ENCODE data around the gene TFEB.

Gene TFEB

GRCh38 chr6:41648070-41648585 is 87.3 kb downstream of the TFEB start:
- DNase-seq: no peak

DNA sequence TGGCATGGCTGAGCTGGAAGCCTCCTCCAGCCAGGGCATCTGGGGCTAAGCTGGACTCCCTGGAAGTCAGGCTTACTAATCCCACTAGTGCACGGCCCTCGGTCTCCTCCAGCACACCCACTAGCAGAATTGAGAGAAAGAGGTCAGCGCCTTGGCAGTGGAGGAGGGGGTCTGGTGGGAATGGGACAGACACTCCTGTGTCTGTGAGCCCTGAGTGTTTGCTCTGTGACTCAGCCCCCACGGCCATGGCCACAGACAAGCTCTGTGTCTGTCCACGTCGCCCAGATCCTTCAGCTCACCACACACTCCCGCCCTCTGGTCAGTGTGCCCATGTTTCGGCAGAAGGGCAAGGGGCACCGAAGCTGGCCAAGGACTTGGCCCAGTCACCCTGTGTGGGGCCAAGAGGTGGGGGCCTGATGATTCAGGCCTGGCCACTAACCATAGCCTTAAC is 88.3 kb downstream of the TFEB start:
- no peak for DNase-seq

DNA sequence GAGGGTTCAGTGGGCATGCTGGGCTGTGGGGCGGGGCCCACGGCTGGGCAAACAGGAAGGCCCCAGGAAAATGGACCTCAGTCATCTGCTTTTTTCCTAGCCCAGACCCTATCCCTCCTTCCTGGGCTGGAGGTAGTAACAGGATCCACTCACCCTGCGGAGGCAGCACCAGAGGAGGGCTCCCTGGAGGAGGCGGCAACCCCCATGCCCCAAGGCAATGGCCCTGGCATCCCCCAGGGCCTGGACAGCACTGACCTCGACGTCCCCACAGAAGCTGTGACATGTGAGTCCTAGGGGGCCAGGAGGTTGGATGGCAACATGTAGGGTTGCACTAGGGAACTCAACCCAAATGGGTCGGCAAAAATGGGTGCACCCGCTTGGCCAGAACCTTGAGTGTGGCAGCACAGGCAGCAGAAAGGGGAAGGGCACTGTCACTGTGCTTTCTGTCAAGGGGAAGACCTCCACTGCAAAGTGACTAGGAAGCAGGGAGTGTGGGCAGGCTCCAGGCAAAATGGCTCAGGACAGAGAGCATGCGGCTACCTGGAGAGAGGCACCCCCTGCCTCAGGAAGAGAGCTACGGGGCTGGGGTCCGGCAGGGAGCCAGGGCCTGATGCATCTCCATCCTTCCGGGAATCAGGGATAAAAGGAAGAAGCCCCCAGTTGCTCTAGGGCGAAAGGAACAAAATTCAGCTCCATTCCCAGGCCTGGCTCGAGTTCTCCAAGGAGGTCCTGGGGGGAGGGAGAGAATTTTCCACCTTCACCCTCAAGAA is 89.2 kb downstream of the TFEB start:
- DNase-seq: no peak

DNA sequence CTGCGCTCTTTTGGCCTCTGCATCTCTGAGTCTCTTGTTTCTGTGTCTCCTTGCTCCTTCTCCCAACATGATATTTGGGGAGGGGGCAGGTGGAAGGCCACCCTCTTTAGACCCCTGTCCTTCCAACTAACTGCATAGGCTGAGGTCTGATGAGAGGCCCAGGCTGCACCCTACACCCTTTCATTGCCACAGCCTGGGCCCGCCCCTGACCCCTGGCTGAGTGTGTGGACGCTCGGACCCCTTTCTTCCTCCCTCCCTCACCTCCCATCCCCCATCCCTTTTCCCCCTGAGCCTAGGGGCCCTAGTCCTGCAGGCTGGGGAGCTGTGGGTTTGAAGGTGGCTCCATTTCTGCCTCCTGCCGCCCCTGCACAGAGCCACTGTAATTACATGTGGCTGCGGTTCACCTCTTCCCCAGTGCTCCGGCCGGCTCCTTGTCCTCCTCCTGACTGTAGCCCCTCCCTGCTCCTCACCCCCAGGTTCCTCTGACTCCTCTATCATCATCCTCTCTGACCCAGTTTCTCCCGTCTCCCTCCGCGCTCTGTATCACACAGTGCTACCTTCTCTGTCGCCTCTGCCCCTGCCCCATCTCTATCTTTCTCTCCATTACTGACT is 90.3 kb downstream of the TFEB start:
- no peak for DNase-seq

DNA sequence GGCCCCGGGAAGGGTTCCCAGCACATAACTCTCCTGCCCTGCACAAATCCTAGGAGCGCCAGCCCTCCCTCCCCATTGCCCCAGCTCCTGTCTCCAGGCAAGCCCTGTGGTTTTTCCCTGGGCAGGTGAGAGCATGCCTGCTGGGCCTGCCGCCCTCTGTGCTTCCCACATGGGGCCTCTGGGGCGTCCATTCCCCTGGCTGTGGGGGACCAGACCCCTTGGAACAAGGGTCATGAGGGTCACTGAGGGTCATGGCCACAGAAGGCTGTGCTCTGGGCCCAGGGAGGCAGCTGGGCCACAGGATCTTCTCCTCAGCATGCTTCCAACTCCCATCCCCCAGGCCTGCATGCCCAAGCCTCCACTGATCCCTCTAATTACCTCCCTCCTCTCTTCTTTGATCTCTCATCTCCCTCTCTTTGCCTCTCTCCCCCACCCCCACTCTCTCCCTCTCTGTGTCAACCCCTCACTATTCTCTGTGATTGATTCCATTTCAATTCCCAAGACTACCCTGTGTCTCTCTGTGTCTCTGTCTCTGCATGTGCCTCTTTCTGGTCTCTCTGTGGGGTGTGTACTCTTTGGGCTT is 91.0 kb downstream of the TFEB start:
- no peak for DNase-seq

- no peak for DNase-seq
These were observed 91.5 kb downstream of the TFEB start for GRCh38 chr6:41643899-41644269.

DNA sequence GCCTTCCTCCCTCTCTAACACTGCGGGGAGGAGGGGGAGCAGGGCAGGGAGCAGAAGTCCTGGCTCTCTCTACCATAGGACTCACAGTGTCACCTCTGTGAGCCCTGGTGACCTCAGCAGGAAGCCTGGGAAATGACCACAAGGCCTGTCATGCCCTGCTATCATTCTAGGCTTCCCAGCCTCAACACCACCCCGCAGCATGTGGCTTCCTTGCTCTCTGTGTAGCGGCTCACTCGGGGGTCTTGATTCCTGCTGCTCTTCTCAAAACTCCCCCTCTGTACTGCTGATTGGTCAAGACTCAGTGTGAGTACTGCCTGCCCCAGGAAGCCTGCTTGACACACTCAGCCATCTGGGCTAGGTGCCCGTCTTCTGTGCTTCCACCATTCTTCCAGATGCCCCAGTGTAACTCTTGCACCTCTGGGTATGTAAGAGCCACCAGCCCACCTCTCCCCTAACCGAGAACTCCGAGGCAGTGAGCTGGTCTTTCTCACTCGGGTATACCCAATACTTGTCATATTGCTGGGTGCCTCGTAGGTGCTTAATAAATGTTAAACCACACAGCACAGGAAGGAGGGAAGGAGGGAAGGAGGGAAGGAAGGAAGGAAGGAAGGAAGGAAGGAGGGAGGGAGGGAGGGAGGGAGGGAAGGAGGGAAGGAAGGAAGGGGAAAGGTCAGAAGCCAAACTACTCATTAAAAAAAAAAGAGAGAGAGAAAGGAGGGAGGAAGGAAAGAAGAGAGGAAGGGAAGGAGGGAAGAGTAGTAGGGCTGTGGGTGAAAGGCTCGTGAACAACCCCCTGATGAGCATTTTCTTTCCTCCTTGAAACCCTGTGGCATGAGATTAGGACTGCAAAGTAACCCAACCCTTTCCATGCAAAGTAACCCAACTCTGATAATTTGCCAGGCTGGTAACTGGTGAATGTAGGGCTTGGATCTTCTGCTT is 92.2 kb downstream of the TFEB start:
- DNase-seq: no peak

- DNase-seq: no peak
These were observed 93.1 kb downstream of the TFEB start for GRCh38 chr6:41642090-41642959.

- DNase-seq: no peak
These were observed 94.0 kb downstream of the TFEB start for GRCh38 chr6:41641352-41641925.

DNA sequence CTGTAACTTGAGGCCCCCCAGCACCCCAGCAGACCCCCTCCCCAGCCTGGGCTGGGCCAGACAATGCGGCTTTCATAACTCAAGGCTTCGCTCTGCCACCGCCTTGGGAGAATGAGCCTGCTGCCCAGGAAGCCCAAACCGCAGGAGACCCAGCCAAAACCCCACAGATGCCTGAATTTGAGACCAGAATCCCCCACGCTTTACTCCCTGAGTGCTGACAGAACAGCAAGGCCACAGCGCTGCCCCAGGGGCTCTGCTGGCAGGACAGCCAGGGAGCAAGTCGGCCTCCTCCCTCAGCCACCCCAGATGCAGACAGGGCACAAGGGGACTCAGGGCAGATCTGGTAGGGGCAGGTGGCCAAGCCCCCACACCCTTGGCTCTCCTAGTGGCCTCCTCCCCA is 95.0 kb downstream of the TFEB start:
- no peak for DNase-seq

DNA sequence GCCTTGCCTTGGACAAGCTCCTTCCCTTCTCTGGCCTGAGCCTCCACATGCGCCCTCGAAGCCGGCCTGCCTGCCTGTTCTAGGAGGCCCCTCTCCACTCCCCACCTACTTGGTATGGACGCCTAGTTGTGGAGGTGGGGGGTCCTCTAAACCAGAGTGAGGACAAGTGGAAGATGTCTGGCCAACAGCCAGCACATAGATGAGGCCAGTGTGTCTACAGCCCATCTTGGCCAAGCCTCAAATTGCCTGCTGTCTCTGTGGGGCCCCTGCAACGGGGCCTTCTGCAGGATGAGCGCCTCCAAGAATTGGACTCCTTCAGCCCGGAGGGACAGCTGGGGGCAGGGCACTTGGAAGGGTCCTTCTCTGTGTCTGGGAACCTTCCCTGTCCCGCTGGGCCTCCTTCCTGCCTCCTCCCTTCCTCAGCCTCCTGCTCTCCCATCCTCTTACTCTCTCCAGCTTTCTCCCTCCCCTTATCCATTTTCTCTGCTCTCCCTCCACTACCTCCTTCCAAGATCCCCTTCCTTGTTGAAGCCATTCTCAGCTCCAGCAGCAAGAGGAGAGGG is 95.5 kb downstream of the TFEB start:
- DNase-seq: no peak

- no peak for DNase-seq
These were observed 96.2 kb downstream of the TFEB start for GRCh38 chr6:41638935-41639808.

DNA sequence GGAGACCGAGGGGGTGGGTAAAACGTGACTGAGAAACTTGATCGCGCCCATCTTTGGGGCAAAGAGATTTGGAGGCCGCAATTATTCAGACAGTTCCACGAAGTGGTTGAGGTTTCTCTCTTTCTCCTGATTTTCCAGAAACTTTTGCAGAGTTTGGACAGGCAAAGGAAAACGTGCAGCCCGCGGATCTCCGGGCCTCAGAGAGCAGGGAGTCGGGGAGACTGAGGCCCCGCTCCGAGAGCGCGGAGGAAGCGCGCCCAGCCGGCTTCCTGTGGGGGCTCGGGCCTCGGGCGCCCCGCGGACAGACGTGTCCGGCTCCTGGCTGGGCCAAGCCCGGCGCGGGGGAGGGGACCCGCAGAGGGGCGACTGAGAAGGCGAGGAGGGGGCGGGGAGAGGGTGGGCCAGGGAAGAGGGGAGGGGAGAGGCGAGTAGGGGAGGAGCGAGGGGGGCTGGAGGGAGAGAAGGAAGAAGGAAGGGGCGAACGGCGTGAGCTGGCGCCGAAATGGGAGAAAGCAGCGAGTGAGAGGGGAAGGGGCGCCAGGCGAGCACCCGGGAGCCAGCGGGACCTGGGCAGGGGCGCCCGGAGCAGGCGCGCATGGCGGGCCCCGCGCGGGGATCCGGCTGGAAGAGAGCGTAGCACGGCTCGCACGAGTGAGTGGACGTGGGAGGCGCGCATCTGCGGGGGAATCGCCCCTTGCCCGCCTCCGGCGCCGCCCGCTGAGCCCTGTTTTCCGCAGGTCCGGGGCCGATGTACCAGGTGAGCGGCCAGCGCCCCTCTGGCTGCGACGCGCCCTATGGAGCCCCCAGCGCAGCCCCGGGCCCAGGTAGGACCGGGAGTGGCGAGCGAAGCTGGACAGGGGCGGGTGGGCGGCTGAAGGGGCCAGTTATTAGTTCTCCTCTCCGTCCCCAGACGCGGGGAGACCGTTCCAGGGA is 97.1 kb downstream of the TFEB start, which contains the start of gene MDFI:
MDFI (plus strand) TSS at position 467 of the 933 bp plus-strand sequence; CDS start at position 749, 282 bp downstream.
- no peak for DNase-seq

DNA sequence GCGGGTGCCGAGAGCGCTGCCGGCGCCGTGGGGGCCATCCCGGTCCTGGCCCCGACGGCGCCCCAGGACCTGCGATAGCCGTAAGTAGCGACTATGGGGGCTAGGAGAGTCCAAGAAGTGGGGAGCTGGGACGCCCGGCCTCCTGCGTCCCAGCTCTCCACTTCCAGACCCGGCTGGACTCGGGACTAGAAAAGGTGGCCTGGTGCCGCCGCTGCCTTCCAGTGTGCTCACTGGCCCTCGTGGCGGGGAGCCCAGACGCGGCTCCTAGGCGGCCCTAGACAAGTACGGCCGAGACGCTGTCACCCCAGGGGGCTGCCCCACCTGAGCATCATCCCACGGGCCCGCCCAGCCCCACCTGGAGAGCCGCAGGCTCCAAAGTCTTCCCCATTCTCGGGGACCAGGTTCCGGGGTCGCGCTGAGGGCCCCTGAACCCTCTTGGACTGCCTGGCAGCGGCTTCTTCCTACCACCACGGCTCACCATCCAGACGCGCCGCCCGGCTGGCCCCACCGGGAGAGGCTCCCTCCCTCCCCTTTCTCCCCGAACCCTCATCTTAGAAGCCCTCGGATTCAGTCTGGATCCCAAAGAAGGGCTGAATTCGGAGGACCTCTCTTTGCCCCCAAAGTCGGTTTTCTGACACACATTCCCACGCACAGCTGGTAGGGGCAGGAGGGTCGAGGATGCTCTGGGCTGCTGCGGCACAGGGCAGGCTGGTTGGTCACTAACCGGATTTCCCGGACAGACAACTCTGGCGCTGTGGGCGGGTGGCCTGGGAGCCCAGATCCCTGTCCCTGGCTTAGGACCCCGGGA is 98.0 kb downstream of the TFEB start:
- no peak for DNase-seq

- DNase-seq: no peak
These were observed 98.6 kb downstream of the TFEB start for GRCh38 chr6:41636833-41637193.

DNA sequence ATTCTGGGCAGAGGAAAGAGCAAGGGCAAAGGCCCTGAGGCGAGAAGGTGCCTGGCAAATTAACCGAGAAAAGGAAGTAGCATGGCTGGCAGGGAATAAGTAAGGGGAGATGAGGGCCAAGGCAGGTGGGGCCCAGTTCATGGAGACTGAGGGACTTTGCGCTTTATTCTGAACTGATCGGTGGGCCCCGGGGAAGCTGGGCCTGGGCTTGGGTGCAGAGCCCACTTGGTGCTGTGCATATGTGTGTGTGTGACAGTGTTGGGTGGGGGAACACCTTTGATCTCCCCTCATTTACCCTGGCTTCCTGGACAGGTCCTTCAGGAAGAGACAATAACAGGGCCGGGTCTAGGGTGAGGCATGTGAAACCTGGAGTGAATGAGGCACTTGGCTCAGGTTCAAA is 100.0 kb downstream of the TFEB start:
- no peak for DNase-seq

DNA sequence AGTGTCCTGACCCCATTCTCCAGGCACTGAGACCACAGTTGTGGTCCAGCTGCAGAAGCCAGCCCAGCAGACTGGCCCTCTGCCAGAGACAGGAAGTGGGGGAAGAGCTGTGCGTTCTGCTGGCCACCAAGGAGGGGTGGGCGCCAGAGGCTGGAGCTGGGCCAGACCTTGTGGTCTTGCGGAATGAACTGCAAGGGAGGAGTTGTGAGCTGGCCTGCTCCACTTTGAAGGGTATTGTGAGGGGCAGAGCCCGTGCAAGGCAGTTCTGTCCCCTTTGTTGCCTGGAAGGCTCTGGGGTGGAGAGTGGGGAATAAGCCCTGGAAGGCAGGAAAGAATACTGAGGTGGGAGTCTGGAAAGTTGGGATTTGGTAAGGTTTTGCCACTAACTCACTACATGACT is 100.8 kb downstream of the TFEB start:
- no peak for DNase-seq

All from activated effector memory CD4-positive, alpha-beta T cell treated with Interleukin-2 at 50 U/mL for 16 hours (primary cell).